Astrocyte (in vitro differentiated cells and primary cell): ENCODE data around the gene CCDC38.

Experiments
- EZH2 ChIP-seq: IDR thresholded peaks from 2 replicates; pipeline ENCODE4 v1.6.1; 2012; ENCODE audit warnings: mild to moderate bottlenecking, low read length, inconsistent platforms; ENCODE audit not compliant: insufficient read depth
- TF ChIP-seq, protein P1 (sequence below): IDR thresholded peaks from 2 replicates; pipeline ENCODE4 v1.5.1; 2011; ENCODE audit warnings: low read depth, mild to moderate bottlenecking, inconsistent platforms, low read length, moderate library complexity; ENCODE audit not compliant: insufficient read depth

GRCh38 chr12:95859947-95860850 lies 82.2 kb downstream of the CCDC38 start:
- TF ChIP-seq, protein P1, sequence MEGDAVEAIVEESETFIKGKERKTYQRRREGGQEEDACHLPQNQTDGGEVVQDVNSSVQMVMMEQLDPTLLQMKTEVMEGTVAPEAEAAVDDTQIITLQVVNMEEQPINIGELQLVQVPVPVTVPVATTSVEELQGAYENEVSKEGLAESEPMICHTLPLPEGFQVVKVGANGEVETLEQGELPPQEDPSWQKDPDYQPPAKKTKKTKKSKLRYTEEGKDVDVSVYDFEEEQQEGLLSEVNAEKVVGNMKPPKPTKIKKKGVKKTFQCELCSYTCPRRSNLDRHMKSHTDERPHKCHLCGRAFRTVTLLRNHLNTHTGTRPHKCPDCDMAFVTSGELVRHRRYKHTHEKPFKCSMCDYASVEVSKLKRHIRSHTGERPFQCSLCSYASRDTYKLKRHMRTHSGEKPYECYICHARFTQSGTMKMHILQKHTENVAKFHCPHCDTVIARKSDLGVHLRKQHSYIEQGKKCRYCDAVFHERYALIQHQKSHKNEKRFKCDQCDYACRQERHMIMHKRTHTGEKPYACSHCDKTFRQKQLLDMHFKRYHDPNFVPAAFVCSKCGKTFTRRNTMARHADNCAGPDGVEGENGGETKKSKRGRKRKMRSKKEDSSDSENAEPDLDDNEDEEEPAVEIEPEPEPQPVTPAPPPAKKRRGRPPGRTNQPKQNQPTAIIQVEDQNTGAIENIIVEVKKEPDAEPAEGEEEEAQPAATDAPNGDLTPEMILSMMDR, result no peak
- TF ChIP-seq EZH2, result no peak
